Tibial nerve (tissue), 4 donors: ENCODE results near the gene KCNV2. TPM values are rescaled to one million over a fixed set of nuclear protein-coding genes. Genes with fewer than 3 reads are reported as not detected.

ENCODE experiments used
- DNase-seq, 2 donors: peaks; one replicate each; pipeline ENCODE4 v3.0.0-alpha.2; 2019; ENCODE audit warnings: low spot score in 2 of 2
- H3K27ac ChIP-seq, 4 donors: fragments of 200-600 bp; sonication (generic) in 3 of 4; one replicate each; pipeline ENCODE4 v1.5.1; 2017 to 2019; ENCODE audit warnings: mild to moderate bottlenecking in 1 of 4
- H3K27me3 ChIP-seq, 2 donors: fragments of 200-600 bp; sonication (generic) in 1 of 2; one replicate each; pipeline versions ENCODE4 v1.5.1 to v1.6.0; 2017 to 2019
- H3K36me3 ChIP-seq, 3 donors: fragments of 200-600 bp; sonication (generic); one replicate each; pipeline ENCODE4 v1.5.1; 2018 to 2019
- H3K4me1 ChIP-seq, 4 donors: fragments of 200-600 bp; sonication (generic) in 3 of 4; one replicate each; pipeline ENCODE4 v1.5.1; 2017 to 2019
- H3K4me3 ChIP-seq, 4 donors: fragments of 200-600 bp; sonication (generic) in 3 of 4; one replicate each; pipeline ENCODE4 v1.5.1; 2017 to 2019; ENCODE audit warnings: mild to moderate bottlenecking in 1 of 4, moderate library complexity in 1 of 4
- H3K9me3 ChIP-seq, 4 donors: fragments of 200-600 bp; sonication (generic) in 3 of 4; one replicate each; pipeline ENCODE4 v1.5.1; 2017 to 2019
- EP300 ChIP-seq, 2 donors: sonication (generic); formaldehyde crosslinking; IDR thresholded peaks; one replicate each; pipeline ENCODE4 v1.6.1; 2017; ENCODE audit warnings: antibody characterized with exemption in 2 of 2, mild to moderate bottlenecking in 1 of 2
- POLR2A ChIP-seq, 2 donors: fragments of 450-650 bp; IDR thresholded peaks; one replicate each; pipeline ENCODE4 v1.6.1; 2017; ENCODE audit warnings: antibody characterized with exemption in 2 of 2, mild to moderate bottlenecking in 2 of 2, moderate library complexity in 2 of 2
- WGBS, 2 donors: methylation state at CpG; one replicate each; pipeline ENCODE4 v1.1.5; 2018; 5-methylcytosine and 5-hydroxymethylcytosine counted together
- total RNA-seq, 4 donors: library from RNA; depleted of rRNA; stranded (reverse); fragments of >200 nt; gene quantifications; one replicate each; pipeline ENCODE4 v1.1.0, GENCODE V29; 2016
- TF ChIP-seq, protein P1 (sequence below), 5 experiments: fragments of 200-600 bp in 3 of 5; fragments of 450-650 bp in 2 of 5; sonication (generic) in 3 of 5; IDR thresholded peaks; one replicate each; pipeline ENCODE4 v1.5.1; 2016 to 2019; ENCODE audit warnings: antibody characterized with exemption in 5 of 5, mild to moderate bottlenecking in 3 of 5, moderate library complexity in 2 of 5

The KCNV2 gene
- total RNA-seq, 4 donors from 2014 or later: not detected

DNA sequence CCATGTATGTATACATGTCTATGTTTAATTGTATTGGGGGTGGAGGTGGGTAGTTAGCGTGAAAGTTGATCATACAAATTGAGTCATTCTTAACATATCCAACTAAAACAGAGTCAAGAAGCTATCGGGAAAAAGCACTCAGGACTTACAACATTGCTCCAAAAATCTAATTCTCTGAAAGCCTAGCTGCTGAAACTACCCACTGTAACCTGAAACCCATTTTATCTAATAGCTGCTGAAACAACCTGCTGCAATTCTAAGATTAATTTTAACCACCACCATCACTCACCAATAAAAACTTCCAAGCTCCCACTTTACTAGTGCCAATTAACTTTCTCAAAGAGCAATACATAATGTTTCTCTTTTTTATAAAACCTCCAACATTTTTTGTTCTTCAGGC is 32.2 kb downstream of the KCNV2 start:
- Histone ChIP-seq H3K36me3 (peaks cover 0 to 24% (median 0%) of the 10 kb centered on the region in 3 donors), H3K27me3 (no peaks in the 10 kb centered on the region), H3K4me3 (no peak overlapping the region), H3K4me1 (no peaks in the 10 kb centered on the region), H3K9me3 (no peaks in the 10 kb centered on the region), H3K27ac (no peak overlapping the region)
- no peak for DNase-seq
- TF ChIP-seq EP300 (IDR thresholded peaks at IDR 0.05) (no peak), POLR2A (IDR thresholded peaks at IDR 0.05) (no peak)
- TF ChIP-seq, protein P1, sequence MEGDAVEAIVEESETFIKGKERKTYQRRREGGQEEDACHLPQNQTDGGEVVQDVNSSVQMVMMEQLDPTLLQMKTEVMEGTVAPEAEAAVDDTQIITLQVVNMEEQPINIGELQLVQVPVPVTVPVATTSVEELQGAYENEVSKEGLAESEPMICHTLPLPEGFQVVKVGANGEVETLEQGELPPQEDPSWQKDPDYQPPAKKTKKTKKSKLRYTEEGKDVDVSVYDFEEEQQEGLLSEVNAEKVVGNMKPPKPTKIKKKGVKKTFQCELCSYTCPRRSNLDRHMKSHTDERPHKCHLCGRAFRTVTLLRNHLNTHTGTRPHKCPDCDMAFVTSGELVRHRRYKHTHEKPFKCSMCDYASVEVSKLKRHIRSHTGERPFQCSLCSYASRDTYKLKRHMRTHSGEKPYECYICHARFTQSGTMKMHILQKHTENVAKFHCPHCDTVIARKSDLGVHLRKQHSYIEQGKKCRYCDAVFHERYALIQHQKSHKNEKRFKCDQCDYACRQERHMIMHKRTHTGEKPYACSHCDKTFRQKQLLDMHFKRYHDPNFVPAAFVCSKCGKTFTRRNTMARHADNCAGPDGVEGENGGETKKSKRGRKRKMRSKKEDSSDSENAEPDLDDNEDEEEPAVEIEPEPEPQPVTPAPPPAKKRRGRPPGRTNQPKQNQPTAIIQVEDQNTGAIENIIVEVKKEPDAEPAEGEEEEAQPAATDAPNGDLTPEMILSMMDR (IDR thresholded peaks at IDR 0.05): no peak
- WGBS, 2 donors: 93 to 100% methylated on average over 2 of the region's 2 CpGs

DNA sequence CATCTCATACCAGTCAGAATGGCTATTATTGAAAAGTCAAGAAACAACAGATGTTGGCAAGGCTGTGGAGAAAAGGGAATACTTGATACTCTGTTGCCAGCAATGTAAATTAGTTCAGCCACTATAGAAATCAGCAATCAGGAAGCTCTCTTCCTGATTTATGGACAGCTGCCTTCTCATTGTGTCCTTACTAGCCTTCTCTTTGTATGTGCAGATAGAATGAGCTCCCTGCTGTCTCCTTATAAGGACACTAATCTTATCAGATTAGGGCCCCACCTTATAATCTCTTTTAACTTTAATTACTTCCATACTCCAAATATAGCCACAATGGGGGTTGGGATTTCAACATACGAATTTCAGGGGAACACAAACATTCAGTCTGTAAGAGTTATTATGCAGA is 38.0 kb downstream of the KCNV2 start:
- Histone ChIP-seq H3K36me3 (peaks cover 0 to 39% (median 0%) of the 10 kb centered on the region in 3 donors), H3K9me3 (peaks cover 0 to 6% (median 0%) of the 10 kb centered on the region in 4 donors), H3K27ac (no peak overlapping the region), H3K4me3 (no peak overlapping the region), H3K4me1 (no peaks in the 10 kb centered on the region), H3K27me3 (no peaks in the 10 kb centered on the region)
- DNase-seq: no peak
- 86 to 88% methylated on average over 1 of the region's 1 CpG for whole genome bisulfite sequencing, 2 donors
- TF ChIP-seq, protein P1 (IDR thresholded peaks at IDR 0.05): no peak
- TF ChIP-seq POLR2A (IDR thresholded peaks at IDR 0.05): no peak
- no peak for TF ChIP-seq EP300 (IDR thresholded peaks at IDR 0.05)

GRCh38 chr9:2758162-2758897 is 41.0 kb downstream of the KCNV2 start:
- peaks cover 0 to 6% (median 0%) of the 10 kb centered on the region in 4 donors for H3K9me3 ChIP-seq
- H3K27me3 ChIP-seq: no peaks in the 10 kb centered on the region
- H3K27ac ChIP-seq: no peak overlapping the region
- WGBS, 2 donors: 41 to 52% methylated on average over 2 of the region's 2 CpGs
- peaks cover 0 to 56% (median 0%) of the 10 kb centered on the region in 3 donors for H3K36me3 ChIP-seq
- no peak overlapping the region for H3K4me3 ChIP-seq
- no peaks in the 10 kb centered on the region for H3K4me1 ChIP-seq
- DNase-seq: no peak
- TF ChIP-seq, protein P1 (IDR thresholded peaks at IDR 0.05): no peak
- no peak for TF ChIP-seq EP300 (IDR thresholded peaks at IDR 0.05)
- no peak for TF ChIP-seq POLR2A (IDR thresholded peaks at IDR 0.05)

GRCh38 chr9:2758898-2759510 is 41.7 kb downstream of the KCNV2 start:
- TF ChIP-seq EP300 (IDR thresholded peaks at IDR 0.05) (no peak), POLR2A (IDR thresholded peaks at IDR 0.05) (no peak)
- TF ChIP-seq, protein P1 (IDR thresholded peaks at IDR 0.05): no peak
- WGBS, 2 donors: 0 to 44% methylated on average over 1 of the region's 1 CpG
- Histone ChIP-seq H3K36me3 (peaks cover 0 to 63% (median 0%) of the 10 kb centered on the region in 3 donors), H3K27me3 (no peaks in the 10 kb centered on the region), H3K9me3 (peaks cover 0 to 6% (median 0%) of the 10 kb centered on the region in 4 donors), H3K27ac (no peak overlapping the region), H3K4me1 (no peaks in the 10 kb centered on the region), H3K4me3 (no peak overlapping the region)
- no peak for DNase-seq

- Histone ChIP-seq H3K9me3 (no peaks in the 10 kb centered on the region), H3K36me3 (peaks cover 0 to 60% (median 0%) of the 10 kb centered on the region in 3 donors), H3K4me1 (no peaks in the 10 kb centered on the region), H3K27me3 (no peaks in the 10 kb centered on the region), H3K27ac (no peak overlapping the region), H3K4me3 (no peak overlapping the region)
- TF ChIP-seq EP300 (IDR thresholded peaks at IDR 0.05) (no peak), POLR2A (IDR thresholded peaks at IDR 0.05) (no peak)
- TF ChIP-seq, protein P1 (IDR thresholded peaks at IDR 0.05): no peak
- no peak for DNase-seq
- WGBS, 2 donors: 89 to 95% methylated on average over 4 of the region's 4 CpGs
Measured at GRCh38 chr9:2761424-2761823, 44.1 kb downstream of the KCNV2 start.
